Skeletal muscle tissue (tissue), 4 donors: Measurements from ENCODE around the gene CEP70. TPM values are rescaled to one million over a fixed set of nuclear protein-coding genes. Genes with fewer than 3 reads are reported as not detected.
"Not testable (repeated sequence)": the region's sequence is repeated elsewhere in the genome, so short reads cannot be mapped to it uniquely, and the experiment has no call there.

Source experiments
- H3K27ac ChIP-seq: one replicate; pipeline ENCODE4 v1.7.0; 2013; ENCODE audit warnings: mild to moderate bottlenecking, low read depth, low read length, inconsistent platforms
- H3K27me3 ChIP-seq, 3 donors: one replicate each; pipeline ENCODE4 v1.7.0; 2013; ENCODE audit warnings: low read length in 3 of 3; ENCODE audit not compliant: control insufficient read depth in 3 of 3, insufficient read depth in 3 of 3
- H3K36me3 ChIP-seq, 3 donors: one replicate each; pipeline ENCODE4 v1.7.0; 2013; ENCODE audit warnings: low read length in 3 of 3; ENCODE audit not compliant: control insufficient read depth in 3 of 3, insufficient read depth in 3 of 3
- H3K4me1 ChIP-seq, 3 donors: one replicate each; pipeline ENCODE4 v1.7.0; 2013; ENCODE audit warnings: low read length in 3 of 3, mild to moderate bottlenecking in 3 of 3; ENCODE audit not compliant: control insufficient read depth in 3 of 3, insufficient read depth in 3 of 3
- H3K4me3 ChIP-seq, 3 donors: one replicate each; pipeline ENCODE4 v1.7.0; 2013; ENCODE audit warnings: low read length in 3 of 3
- H3K9ac ChIP-seq, 3 donors: one replicate each; pipeline ENCODE4 v1.7.0; 2013; ENCODE audit warnings: low read length in 3 of 3, mild to moderate bottlenecking in 3 of 3, moderate library complexity in 2 of 3, low read depth in 1 of 3
- H3K9me3 ChIP-seq, 3 donors: one replicate each; pipeline ENCODE4 v1.7.0; 2013; ENCODE audit warnings: low read length in 3 of 3; ENCODE audit not compliant: control insufficient read depth in 3 of 3
- total RNA-seq: library from RNA; depleted of rRNA; stranded (reverse); fragments of >200 nt; gene quantifications from one replicate; pipeline ENCODE4 v1.2.3, GENCODE V29; 2014
- donor health status: Osteomylitis.

The CEP70 gene
- total RNA-seq, 1 donor from 2014 or later, result 64.7 TPM

DNA sequence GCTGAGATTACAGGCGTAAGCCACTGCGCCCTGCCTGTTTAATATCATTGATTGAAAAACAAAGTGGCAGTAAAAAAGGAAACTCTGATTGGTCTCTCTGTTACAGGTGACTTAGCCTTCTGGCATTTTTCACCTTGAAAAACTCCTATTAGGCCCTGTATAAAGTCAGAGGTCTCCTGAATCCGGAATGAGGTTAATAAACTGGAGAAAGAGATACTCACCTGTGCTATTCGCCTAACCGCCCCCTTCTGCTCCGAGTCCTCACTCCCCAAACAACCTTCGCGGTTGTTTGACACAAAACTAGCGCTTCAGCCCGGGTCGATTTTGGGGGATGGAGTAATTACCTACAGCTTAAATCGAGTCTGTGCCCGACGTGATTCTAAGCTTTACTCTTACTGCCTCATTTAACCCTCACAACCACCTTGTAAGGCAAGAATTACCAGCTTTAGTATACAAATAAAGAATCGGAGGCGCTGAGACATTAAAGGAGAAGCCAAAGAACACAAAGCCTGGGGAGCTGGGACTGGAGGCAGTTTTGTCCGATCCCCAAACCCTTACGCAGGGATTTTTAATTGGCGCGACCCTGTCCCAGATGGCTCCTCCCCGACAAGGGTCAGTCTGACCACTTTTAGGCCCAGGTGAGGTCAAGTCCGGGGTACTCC, 441 bp downstream of the CEP70 start:
- H3K4me3 ChIP-seq, result peak overlapping the region; percentile 68 to 97 (median 96)
- no peaks in the 10 kb centered on the region for H3K9me3 ChIP-seq
- no peaks in the 10 kb centered on the region for H3K27me3 ChIP-seq
- H3K27ac ChIP-seq, result peak overlapping the region; percentile 83
- peaks cover 4 to 11% (median 5%) of the 10 kb centered on the region in 3 donors for H3K4me1 ChIP-seq
- H3K9ac ChIP-seq, result peak overlapping the region; percentile 94 to 99 (median 98)
- peaks cover 0 to 2% (median 1%) of the 10 kb centered on the region in 3 donors for H3K36me3 ChIP-seq

DNA sequence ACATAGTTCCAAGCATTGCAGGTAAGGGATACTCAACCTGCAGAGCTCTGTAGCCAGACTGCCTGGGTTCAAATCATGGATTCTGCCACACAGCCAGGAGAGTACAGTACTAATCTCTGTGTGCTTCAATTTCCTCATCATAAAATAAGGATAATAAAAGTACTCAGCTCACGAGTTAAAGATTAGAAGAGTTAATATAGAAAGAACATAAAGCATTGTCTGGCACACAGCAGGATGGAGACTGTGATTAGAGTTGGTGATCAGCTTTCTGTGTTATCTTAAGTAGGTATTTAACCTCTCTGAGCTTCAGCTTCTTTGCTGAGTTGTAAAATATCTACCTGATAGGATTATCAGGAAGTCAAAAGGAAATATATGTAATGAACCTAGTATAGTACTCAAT, 2.7 kb downstream of the CEP70 start:
- no peak overlapping the region for H3K27ac ChIP-seq

DNA sequence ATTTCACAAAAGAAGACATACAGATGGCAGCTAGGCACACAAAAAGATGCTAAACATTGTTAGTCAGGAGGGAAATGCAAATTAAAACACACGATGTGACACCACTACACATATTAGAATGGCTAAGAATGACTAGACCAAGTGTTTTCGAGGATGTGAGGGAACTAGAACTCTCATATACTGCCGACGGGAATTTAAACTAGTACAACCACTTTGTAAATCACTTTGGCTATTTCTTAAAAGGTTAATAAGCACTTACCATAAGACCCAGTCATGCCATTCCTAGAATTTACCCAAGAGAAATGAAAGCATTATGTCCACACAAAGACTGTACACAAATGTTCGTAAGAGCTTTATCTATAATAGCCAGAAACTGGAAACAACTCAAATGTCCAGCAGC, 5.6 kb downstream of the CEP70 start:
- H3K4me1 ChIP-seq, result peaks cover under 1 to 2% (median 1%) of the 10 kb centered on the region in 3 donors
- no peak overlapping the region for H3K4me3 ChIP-seq
- H3K9ac ChIP-seq, result no peak overlapping the region
- no peaks in the 10 kb centered on the region for H3K9me3 ChIP-seq
- H3K27me3 ChIP-seq, result no peaks in the 10 kb centered on the region
- H3K27ac ChIP-seq, result no peak overlapping the region
- peaks cover 0 to 8% (median 4%) of the 10 kb centered on the region in 3 donors for H3K36me3 ChIP-seq

More for the DNA sequence above, 2.7 kb downstream of the CEP70 start:
- no peak overlapping the region for H3K4me3 ChIP-seq
- peaks cover 0 to 8% (median 4%) of the 10 kb centered on the region in 3 donors for H3K36me3 ChIP-seq
- H3K27me3 ChIP-seq, result no peaks in the 10 kb centered on the region
- H3K4me1 ChIP-seq, result peaks cover 4 to 11% (median 5%) of the 10 kb centered on the region in 3 donors
- H3K9me3 ChIP-seq, result no peaks in the 10 kb centered on the region
- H3K9ac ChIP-seq, result no peak overlapping the region

DNA sequence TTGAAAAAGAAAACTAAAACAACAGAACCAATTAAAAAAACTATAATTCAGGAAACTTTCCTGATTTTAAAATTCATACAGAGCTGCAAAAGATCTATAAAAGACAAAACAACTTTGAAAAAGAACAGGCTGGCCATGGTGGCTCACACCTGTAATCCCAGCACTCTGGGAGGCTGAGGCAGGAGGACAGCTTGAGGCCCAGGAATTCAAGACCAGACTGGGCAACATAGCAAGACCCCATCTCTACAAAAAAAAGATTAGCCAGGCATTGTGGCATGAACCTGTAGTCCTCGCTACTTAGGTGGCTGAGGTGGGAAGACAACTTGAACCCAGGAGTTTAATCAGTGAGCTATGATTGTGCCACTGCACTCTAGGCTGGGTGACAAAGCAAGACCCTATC, 6.7 kb downstream of the CEP70 start:
- Histone ChIP-seq H3K27ac (no peak overlapping the region), H3K36me3 (peaks cover 0 to 8% (median 4%) of the 10 kb centered on the region in 3 donors), H3K9me3 (no peaks in the 10 kb centered on the region), H3K27me3 (no peaks in the 10 kb centered on the region), H3K4me3 (no peak overlapping the region), H3K4me1 (no peaks in the 10 kb centered on the region), H3K9ac (no peak overlapping the region)

DNA sequence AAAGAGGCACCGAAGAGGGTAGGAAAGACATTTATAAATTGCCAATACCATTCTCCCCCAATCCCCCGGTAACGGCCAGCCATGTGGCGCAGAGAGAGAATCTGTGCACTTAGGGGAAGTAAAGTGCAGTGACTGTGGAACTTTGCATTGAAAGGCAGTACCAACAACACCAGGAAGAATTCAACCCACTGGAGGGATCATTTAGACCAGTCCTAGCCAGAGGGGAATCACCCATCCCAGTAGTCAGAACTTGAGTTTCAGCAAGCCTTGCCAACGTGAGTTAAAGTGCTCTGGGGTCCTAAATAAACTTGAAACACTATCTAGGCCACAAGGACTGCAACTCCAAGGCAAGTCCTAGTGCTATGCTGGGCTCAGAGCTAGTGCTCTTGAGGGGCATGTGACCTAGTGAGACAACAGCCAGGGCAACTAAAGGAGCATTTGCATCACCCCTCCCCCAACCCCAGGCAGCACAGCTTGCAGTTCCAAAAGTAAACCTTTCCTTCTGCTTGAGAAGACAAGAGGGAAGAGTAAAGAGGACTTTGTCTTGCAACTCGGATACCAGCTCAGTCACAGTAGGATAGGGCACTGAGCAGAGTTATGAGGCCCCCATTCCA, 15.0 kb downstream of the CEP70 start:
- no peaks in the 10 kb centered on the region for H3K27me3 ChIP-seq
- H3K4me1 ChIP-seq, result peaks cover 0 to 12% (median 7%) of the 10 kb centered on the region in 3 donors
- peak overlapping the region in 1 of 3 donors; percentile 29 for H3K4me3 ChIP-seq
- H3K9ac ChIP-seq, result no peak overlapping the region
- peaks cover 0 to under 1% (median 0%) of the 10 kb centered on the region in 3 donors for H3K9me3 ChIP-seq
- H3K27ac ChIP-seq, result no peak overlapping the region
- peaks cover 0 to 2% (median 0%) of the 10 kb centered on the region in 3 donors for H3K36me3 ChIP-seq

DNA sequence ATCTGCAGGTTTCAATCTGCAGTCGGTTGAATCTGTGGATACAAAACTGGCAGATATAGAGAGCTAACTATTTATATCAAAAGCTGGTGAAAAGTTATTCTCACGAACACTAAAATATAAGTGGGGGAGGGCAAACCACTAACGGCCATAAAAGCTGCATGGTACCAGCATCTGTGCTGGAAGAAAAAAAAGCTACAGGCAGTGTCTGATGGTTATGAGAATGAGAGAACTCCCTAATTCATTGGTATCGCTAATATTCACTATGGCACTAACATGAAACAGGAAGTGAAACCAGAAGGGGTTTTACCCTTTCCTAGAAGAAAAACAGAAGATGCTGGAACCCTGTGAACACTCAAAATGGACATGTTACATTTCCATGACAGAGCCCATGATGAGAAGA, 15.9 kb downstream of the CEP70 start:
- Histone ChIP-seq H3K4me3 (no peak overlapping the region), H3K9me3 (peaks cover 0 to 4% (median 0%) of the 10 kb centered on the region in 3 donors)

DNA sequence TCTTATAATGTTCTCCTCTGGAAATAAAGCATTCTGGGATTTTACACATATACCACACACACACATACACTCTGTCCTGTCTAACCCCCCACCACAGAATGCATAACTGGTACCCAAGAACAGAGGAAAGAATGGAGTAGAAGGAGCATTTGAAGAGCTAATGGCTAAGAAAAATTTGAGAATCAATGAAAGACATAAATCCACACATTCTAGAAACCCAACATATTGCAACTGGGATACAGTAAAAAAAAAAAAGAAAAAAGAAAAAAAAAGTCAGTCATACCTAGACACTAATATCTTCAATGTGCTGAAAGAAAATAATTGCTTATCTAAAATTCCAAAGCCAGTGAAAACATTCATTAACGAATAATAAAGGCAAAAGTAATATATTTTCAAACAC, 20.9 kb downstream of the CEP70 start:
- no peaks in the 10 kb centered on the region for H3K27me3 ChIP-seq
- H3K36me3 ChIP-seq, result peaks cover 0 to 3% (median 2%) of the 10 kb centered on the region in 3 donors

More for the DNA sequence above, 15.9 kb downstream of the CEP70 start:
- H3K4me1 ChIP-seq, result peaks cover 0 to 12% (median 7%) of the 10 kb centered on the region in 3 donors
- H3K9ac ChIP-seq, result no peak overlapping the region
- no peak overlapping the region for H3K27ac ChIP-seq
- H3K27me3 ChIP-seq, result no peaks in the 10 kb centered on the region
- peaks cover 0 to 3% (median 2%) of the 10 kb centered on the region in 3 donors for H3K36me3 ChIP-seq

DNA sequence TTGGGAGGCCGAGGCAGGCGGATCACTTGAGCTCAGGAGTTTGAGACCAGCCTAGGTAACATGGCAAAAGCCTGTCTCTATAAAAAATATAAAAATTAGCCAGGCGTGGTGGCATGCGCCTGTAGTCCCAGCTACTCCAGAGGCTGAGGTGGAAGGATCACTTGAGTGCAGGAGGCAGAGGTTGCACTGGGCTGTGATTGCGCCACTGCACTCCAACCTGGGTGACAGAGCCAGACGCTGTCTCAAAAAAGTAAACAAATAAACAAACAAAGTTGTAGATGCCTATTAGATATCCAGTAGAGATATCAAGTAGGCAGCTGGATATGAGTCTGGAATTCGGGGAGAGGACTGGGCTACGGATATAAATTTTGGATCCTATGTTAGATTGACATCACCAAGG, 24.4 kb downstream of the CEP70 start:
- H3K27me3 ChIP-seq, H3K27ac ChIP-seq, H3K9me3 ChIP-seq, H3K4me1 ChIP-seq, H3K4me3 ChIP-seq, H3K9ac ChIP-seq, H3K36me3 ChIP-seq: not testable (repeated sequence)

More for the DNA sequence above, 20.9 kb downstream of the CEP70 start:
- Histone ChIP-seq H3K27ac (no peak overlapping the region), H3K4me1 (no peaks in the 10 kb centered on the region), H3K9me3 (peaks cover 0 to 4% (median 0%) of the 10 kb centered on the region in 3 donors), H3K4me3 (no peak overlapping the region), H3K9ac (no peak overlapping the region)

DNA sequence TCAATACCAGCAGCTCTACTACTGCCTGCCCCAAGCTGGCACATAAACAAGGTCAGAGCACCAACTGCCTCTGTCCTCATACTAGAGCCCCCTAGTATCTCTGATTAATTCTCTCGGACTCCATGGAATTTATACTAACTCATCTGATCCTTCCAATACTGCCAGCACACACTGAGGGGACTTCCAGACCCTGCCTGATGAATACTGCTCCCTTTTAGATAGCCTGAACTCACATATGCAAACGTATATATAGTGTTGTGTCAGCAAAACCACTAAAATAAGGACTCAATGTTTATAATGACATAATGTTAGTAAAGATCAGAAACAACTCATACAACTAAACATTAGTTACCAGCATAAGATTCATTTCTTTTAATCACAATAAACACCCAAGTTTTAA, 25.0 kb downstream of the CEP70 start:
- peaks cover 0 to 4% (median 0%) of the 10 kb centered on the region in 3 donors for H3K9me3 ChIP-seq
- H3K36me3 ChIP-seq, result peaks cover 0 to 2% (median 1%) of the 10 kb centered on the region in 3 donors
- H3K27ac ChIP-seq, result no peak overlapping the region
- H3K9ac ChIP-seq, result no peak overlapping the region
- no peaks in the 10 kb centered on the region for H3K4me1 ChIP-seq
- H3K27me3 ChIP-seq, result no peaks in the 10 kb centered on the region
- no peak overlapping the region for H3K4me3 ChIP-seq

DNA sequence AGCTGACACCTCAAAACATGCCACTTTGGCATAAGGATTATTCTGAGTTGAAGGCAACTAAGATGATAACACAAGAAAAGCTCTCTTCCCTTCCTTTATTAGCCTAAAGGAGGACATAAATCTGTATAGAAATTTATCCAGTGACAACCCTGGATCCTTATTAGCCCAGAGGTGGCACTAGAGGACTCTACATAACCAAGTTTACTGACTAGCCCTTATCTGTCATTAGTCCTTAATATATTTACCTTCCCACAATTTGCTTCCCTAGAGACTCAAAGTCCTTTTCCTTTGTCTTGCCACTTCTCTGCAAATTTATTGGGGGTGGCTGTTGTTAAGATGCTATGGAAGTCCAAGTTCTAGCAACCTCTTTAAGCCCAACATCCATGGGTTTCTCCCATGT, 26.7 kb downstream of the CEP70 start:
- no peak overlapping the region for H3K27ac ChIP-seq
- no peaks in the 10 kb centered on the region for H3K9me3 ChIP-seq
- no peak overlapping the region for H3K4me3 ChIP-seq
- no peaks in the 10 kb centered on the region for H3K36me3 ChIP-seq
- no peak overlapping the region for H3K9ac ChIP-seq
- H3K4me1 ChIP-seq, result no peaks in the 10 kb centered on the region
- no peaks in the 10 kb centered on the region for H3K27me3 ChIP-seq
